ENCODE results near the gene IRF2BP2.
A peak's percentile ranks its signal among the peaks of the same experiment; 100 is the strongest.

IRF2BP2 gene

GRCh38 chr1:234583755-234584419, 26.1 kb downstream of the IRF2BP2 start:
- peak; percentile 46 for DNase-seq (ENCODE audit: low spot score)

GRCh38 chr1:234582681-234583301, 27.2 kb downstream of the IRF2BP2 start:
- no peak for DNase-seq (ENCODE audit: low spot score)

GRCh38 chr1:234582186-234582585, 27.8 kb downstream of the IRF2BP2 start:
- no peak for DNase-seq (ENCODE audit: low spot score)

GRCh38 chr1:234581063-234581714, 28.8 kb downstream of the IRF2BP2 start:
- DNase-seq (ENCODE audit: low spot score): no peak

GRCh38 chr1:234579967-234580366, 30.0 kb downstream of the IRF2BP2 start:
- DNase-seq (ENCODE audit: low spot score): peak; percentile 62

GRCh38 chr1:234578735-234579134, 31.2 kb downstream of the IRF2BP2 start:
- DNase-seq (ENCODE audit: low spot score): no peak

GRCh38 chr1:234578087-234578486, 31.9 kb downstream of the IRF2BP2 start:
- DNase-seq (ENCODE audit: low spot score): no peak

- DNase-seq (ENCODE audit: low spot score): no peak
Observed at GRCh38 chr1:234573711-234574299, 36.2 kb downstream of the IRF2BP2 start.

- DNase-seq (ENCODE audit: low spot score): no peak
Observed at GRCh38 chr1:234572966-234573365, 37.0 kb downstream of the IRF2BP2 start.

GRCh38 chr1:234571702-234572101, 38.3 kb downstream of the IRF2BP2 start:
- DNase-seq (ENCODE audit: low spot score): no peak

GRCh38 chr1:234570329-234571120, 39.5 kb downstream of the IRF2BP2 start:
- no peak for DNase-seq (ENCODE audit: low spot score)

- DNase-seq (ENCODE audit: low spot score): no peak
Observed at GRCh38 chr1:234568345-234568744, 41.6 kb downstream of the IRF2BP2 start.

GRCh38 chr1:234565132-234565531, 44.8 kb downstream of the IRF2BP2 start:
- no peak for DNase-seq (ENCODE audit: low spot score)

- no peak for DNase-seq (ENCODE audit: low spot score)
Observed at GRCh38 chr1:234564035-234565029, 45.6 kb downstream of the IRF2BP2 start.

GRCh38 chr1:234562334-234562733, 47.6 kb downstream of the IRF2BP2 start:
- no peak for DNase-seq (ENCODE audit: low spot score)

GRCh38 chr1:234561319-234561718, 48.7 kb downstream of the IRF2BP2 start:
- no peak for DNase-seq (ENCODE audit: low spot score)

GRCh38 chr1:234559902-234560676, 49.9 kb downstream of the IRF2BP2 start:
- no peak for DNase-seq (ENCODE audit: low spot score)

- no peak for DNase-seq (ENCODE audit: low spot score)
Observed at GRCh38 chr1:234559152-234559901, 50.7 kb downstream of the IRF2BP2 start.

- peak; percentile 67 for DNase-seq (ENCODE audit: low spot score)
Observed at GRCh38 chr1:234558330-234558836, 51.6 kb downstream of the IRF2BP2 start.

Data from hematopoietic multipotent progenitor cell treated with erythropoietin and hydrocortisone succinate and interleukin-3 and kit ligand, for 17 days (in vitro differentiated cells).